ENCODE data around the gene GARIN3.

GARIN3 gene

DNA sequence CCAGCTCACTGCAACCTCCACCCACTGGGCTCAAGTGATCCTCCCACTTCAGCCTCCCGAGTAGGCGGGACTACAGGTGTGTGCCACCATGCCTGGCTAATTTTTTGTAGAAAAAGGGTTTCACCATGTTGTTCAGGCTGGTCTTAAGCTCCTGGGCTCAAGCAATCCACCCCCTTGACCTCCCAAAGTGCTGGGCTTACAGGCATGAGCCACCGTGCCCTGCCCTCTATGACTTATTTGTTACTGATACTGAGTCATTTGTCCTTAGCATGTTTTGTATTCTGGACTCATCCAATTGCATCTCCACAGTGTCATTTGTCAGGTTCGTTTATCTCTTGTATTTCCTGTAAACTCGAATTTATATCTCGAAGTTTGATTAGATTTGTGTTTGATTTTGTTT lies 11.9 kb upstream of the GARIN3 start:
- DNase-seq (ENCODE audit: low read depth in 1 of 2, low spot score in 1 of 2) = no peak
- TF ChIP-seq SPI1 (IDR thresholded peaks at IDR 0.05; ENCODE audit: borderline replicate concordance, low read depth) (no peak), POLR2AphosphoS5 (IDR thresholded peaks at IDR 0.05; ENCODE audit: low read depth) (no peak), GABPA (IDR thresholded peaks at IDR 0.05; ENCODE audit: low read depth) (no peak), REST (IDR thresholded peaks at IDR 0.05; ENCODE audit: insufficient replicate concordance, low read depth) (no peak)
- TF ChIP-seq, protein P1, sequence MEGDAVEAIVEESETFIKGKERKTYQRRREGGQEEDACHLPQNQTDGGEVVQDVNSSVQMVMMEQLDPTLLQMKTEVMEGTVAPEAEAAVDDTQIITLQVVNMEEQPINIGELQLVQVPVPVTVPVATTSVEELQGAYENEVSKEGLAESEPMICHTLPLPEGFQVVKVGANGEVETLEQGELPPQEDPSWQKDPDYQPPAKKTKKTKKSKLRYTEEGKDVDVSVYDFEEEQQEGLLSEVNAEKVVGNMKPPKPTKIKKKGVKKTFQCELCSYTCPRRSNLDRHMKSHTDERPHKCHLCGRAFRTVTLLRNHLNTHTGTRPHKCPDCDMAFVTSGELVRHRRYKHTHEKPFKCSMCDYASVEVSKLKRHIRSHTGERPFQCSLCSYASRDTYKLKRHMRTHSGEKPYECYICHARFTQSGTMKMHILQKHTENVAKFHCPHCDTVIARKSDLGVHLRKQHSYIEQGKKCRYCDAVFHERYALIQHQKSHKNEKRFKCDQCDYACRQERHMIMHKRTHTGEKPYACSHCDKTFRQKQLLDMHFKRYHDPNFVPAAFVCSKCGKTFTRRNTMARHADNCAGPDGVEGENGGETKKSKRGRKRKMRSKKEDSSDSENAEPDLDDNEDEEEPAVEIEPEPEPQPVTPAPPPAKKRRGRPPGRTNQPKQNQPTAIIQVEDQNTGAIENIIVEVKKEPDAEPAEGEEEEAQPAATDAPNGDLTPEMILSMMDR (IDR thresholded peaks at IDR 0.05; ENCODE audit: insufficient read depth, low read length) = no peak
- peaks cover 25% of the 10 kb centered on the region for H3K27me3 ChIP-seq (ENCODE audit: insufficient read depth, poor library complexity, severe bottlenecking)
- no peak overlapping the region for H3K4me3 ChIP-seq (replicated peaks; ENCODE audit: insufficient read depth, low read length)
- no peak overlapping the region for H3K27ac ChIP-seq (replicated peaks)

- no peak for DNase-seq (ENCODE audit: low read depth in 1 of 2, low spot score in 1 of 2)
- Histone ChIP-seq H3K27me3 (ENCODE audit: insufficient read depth, poor library complexity, severe bottlenecking) (peaks cover 10% of the 10 kb centered on the region), H3K27ac (replicated peaks) (no peak overlapping the region), H3K4me3 (replicated peaks; ENCODE audit: insufficient read depth, low read length) (no peak overlapping the region)
- TF ChIP-seq, protein P1 (IDR thresholded peaks at IDR 0.05; ENCODE audit: insufficient read depth, low read length) = no peak
- no peak for TF ChIP-seq SPI1 (IDR thresholded peaks at IDR 0.05; ENCODE audit: borderline replicate concordance, low read depth)
- no peak for TF ChIP-seq GABPA (IDR thresholded peaks at IDR 0.05; ENCODE audit: low read depth)
- TF ChIP-seq POLR2AphosphoS5 (IDR thresholded peaks at IDR 0.05; ENCODE audit: low read depth) = no peak
- no peak for TF ChIP-seq REST (IDR thresholded peaks at IDR 0.05; ENCODE audit: insufficient replicate concordance, low read depth)
Observed at GRCh38 chr5:157175071-157175612, 9.1 kb upstream of the GARIN3 start.

DNA sequence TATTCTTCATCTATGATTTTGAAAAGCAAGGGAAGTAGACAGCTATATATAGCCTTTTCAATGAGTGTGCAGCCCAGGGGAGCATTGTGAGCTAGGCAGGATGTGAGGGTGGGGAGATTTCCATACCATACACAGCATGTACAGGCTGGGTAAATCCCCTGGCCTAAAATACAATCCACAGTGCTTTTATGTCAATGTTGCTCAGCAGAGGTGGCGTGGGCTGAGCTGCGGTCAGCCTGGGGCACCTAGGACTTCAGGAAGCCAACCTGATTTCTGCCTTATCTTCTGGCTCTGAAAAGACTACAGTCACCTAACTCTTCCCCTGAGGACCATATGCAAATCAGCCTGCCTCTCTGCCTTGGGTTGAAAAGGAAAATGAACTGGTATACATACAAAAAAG lies 6.3 kb upstream of the GARIN3 start:
- DNase-seq (ENCODE audit: low read depth in 1 of 2, low spot score in 1 of 2) = no peak
- no peak overlapping the region for H3K4me3 ChIP-seq (replicated peaks; ENCODE audit: insufficient read depth, low read length)
- H3K27ac ChIP-seq (replicated peaks) = no peak overlapping the region

More for the DNA sequence above, 6.3 kb upstream of the GARIN3 start:
- peaks cover 2% of the 10 kb centered on the region for H3K27me3 ChIP-seq (ENCODE audit: insufficient read depth, poor library complexity, severe bottlenecking)
- TF ChIP-seq, protein P1 (IDR thresholded peaks at IDR 0.05; ENCODE audit: insufficient read depth, low read length) = no peak
- TF ChIP-seq POLR2AphosphoS5 (IDR thresholded peaks at IDR 0.05; ENCODE audit: low read depth) (no peak), REST (IDR thresholded peaks at IDR 0.05; ENCODE audit: insufficient replicate concordance, low read depth) (no peak), GABPA (IDR thresholded peaks at IDR 0.05; ENCODE audit: low read depth) (no peak), SPI1 (IDR thresholded peaks at IDR 0.05; ENCODE audit: borderline replicate concordance, low read depth) (no peak)
